GM12878 (cell line): ENCODE results near the gene LRGUK.

ENCODE experiments used
- ESRRA ChIP-seq: IDR thresholded peaks from 2 replicates; pipeline ENCODE4 v1.6.1; 2012; ENCODE audit warnings: mild to moderate bottlenecking, low read length, improper control_type of control experiment
- EZH2 ChIP-seq: IDR thresholded peaks from 2 replicates; pipeline ENCODE4 v1.6.1; 2012; ENCODE audit warnings: low read depth, mild to moderate bottlenecking, control low read depth, inconsistent platforms, low read length, borderline replicate concordance; ENCODE audit not compliant: control insufficient read depth
- HCFC1 ChIP-seq: fragments of 150-350 bp; IDR thresholded peaks from 2 replicates; pipeline ENCODE4 v1.6.1; 2014; ENCODE audit warnings: low read length
- MYC ChIP-seq: IDR thresholded peaks from 2 replicates; pipeline ENCODE4 v1.6.1; 2011; ENCODE audit warnings: mild to moderate bottlenecking, low read length, moderate library complexity, inconsistent platforms; ENCODE audit not compliant: insufficient read depth, insufficient replicate concordance, insufficient read length, severe bottlenecking
- RAD21 ChIP-seq: IDR thresholded peaks from 2 replicates; pipeline ENCODE4 v1.6.1; 2011; ENCODE audit warnings: mild to moderate bottlenecking, low read depth, low read length, moderate library complexity; ENCODE audit not compliant: insufficient read depth
- RFX5 ChIP-seq: IDR thresholded peaks from 2 replicates; pipeline ENCODE4 v1.6.1; 2011; ENCODE audit warnings: low read depth, low read length, improper control_type of control experiment
- ZNF274 ChIP-seq: IDR thresholded peaks from one replicate; pipeline ENCODE4 v1.8.0; 2011; ENCODE audit not compliant: insufficient read length, insufficient read depth
- TF ChIP-seq, protein P1 (sequence below), 3 experiments: IDR thresholded peaks in 2 of 3; conservative IDR thresholded peaks in 1 of 3; 2 replicates each; pipeline ENCODE4 v1.5.1; 2011; ENCODE audit warnings: low read depth in 3 of 3, low read length in 3 of 3, mild to moderate bottlenecking in 3 of 3, control low read depth in 2 of 3, moderate library complexity in 2 of 3, inconsistent platforms in 1 of 3, mixed read lengths in 1 of 3; ENCODE audit not compliant: control insufficient read depth in 2 of 3, insufficient read depth in 1 of 3; ENCODE audit errors: extremely low read depth in 1 of 3
- TF ChIP-seq, protein P2 (sequence below): IDR thresholded peaks from 2 replicates; pipeline ENCODE4 v1.6.1; 2012; ENCODE audit warnings: low read depth, low read length, improper control_type of control experiment

DNA sequence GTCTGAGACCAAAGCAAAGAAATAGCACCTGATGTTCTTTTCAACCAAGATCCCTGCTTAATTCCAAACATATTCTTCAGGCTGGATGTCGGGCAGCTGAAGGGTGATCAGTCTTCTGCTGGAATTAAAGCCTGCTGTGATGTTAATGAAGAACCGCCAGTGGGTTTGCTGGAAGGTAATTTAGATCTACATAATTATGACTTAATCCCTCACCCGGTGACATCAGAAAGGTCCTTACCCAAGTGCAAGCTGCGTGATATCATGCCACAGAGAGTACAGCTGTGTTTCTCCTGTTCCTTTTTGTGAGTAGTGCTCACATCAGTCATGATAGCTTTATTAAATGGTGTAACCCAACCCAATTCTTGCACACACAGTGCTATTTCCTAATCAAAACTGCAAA, 29.1 kb upstream of the LRGUK start:
- TF ChIP-seq, protein P1, sequence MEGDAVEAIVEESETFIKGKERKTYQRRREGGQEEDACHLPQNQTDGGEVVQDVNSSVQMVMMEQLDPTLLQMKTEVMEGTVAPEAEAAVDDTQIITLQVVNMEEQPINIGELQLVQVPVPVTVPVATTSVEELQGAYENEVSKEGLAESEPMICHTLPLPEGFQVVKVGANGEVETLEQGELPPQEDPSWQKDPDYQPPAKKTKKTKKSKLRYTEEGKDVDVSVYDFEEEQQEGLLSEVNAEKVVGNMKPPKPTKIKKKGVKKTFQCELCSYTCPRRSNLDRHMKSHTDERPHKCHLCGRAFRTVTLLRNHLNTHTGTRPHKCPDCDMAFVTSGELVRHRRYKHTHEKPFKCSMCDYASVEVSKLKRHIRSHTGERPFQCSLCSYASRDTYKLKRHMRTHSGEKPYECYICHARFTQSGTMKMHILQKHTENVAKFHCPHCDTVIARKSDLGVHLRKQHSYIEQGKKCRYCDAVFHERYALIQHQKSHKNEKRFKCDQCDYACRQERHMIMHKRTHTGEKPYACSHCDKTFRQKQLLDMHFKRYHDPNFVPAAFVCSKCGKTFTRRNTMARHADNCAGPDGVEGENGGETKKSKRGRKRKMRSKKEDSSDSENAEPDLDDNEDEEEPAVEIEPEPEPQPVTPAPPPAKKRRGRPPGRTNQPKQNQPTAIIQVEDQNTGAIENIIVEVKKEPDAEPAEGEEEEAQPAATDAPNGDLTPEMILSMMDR (IDR thresholded peaks at IDR 0.05 in 2 of 3, conservative IDR thresholded peaks at IDR 0.05 in 1 of 3; ENCODE audit: control insufficient read depth in 2 of 3, extremely low read depth in 1 of 3, insufficient read depth in 1 of 3, low read depth in 3 of 3, low read length in 3 of 3), result no peak
- TF ChIP-seq ESRRA, result no peak
- TF ChIP-seq RFX5, result no peak
- TF ChIP-seq MYC, result no peak
- no peak for TF ChIP-seq EZH2
- no peak for TF ChIP-seq ZNF274
- TF ChIP-seq, protein P2, sequence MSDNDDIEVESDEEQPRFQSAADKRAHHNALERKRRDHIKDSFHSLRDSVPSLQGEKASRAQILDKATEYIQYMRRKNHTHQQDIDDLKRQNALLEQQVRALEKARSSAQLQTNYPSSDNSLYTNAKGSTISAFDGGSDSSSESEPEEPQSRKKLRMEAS, result no peak
- no peak for TF ChIP-seq HCFC1
- TF ChIP-seq RAD21, result no peak
